Prostate gland (tissue), 2 donors: Measurements from ENCODE around the gene GPER1. TPM values are rescaled to one million over a fixed set of nuclear protein-coding genes. Genes with fewer than 3 reads are reported as not detected.

Experiments used
- DNase-seq: peaks from one replicate; pipeline ENCODE4 v3.0.0-alpha.2; 2019; ENCODE audit warnings: low spot score
- H3K27ac ChIP-seq, 2 donors: fragments of 200-600 bp; sonication (generic); 2 replicates each; pipeline ENCODE4 v1.5.1; 2017 to 2019
- H3K27me3 ChIP-seq: fragments of 200-600 bp; sonication (generic); replicated peaks from 2 replicates; pipeline ENCODE4 v1.5.1; 2019; ENCODE audit not compliant: insufficient read depth
- H3K36me3 ChIP-seq, 2 donors: fragments of 200-600 bp; sonication (generic); 1 replicate in 1 of 2; 2 replicates in 1 of 2; pipeline versions ENCODE4 v1.5.1 to v1.8.1; 2017 to 2019
- H3K4me1 ChIP-seq: fragments of 200-600 bp; sonication (generic); replicated peaks from 2 replicates; pipeline ENCODE4 v1.5.1; 2019
- H3K4me3 ChIP-seq, 2 donors: fragments of 200-600 bp; sonication (generic); 2 replicates each; pipeline ENCODE4 v1.5.1; 2017 to 2019
- H3K9me3 ChIP-seq: fragments of 200-600 bp; sonication (generic); 2 replicates; pipeline ENCODE4 v1.5.1; 2017
- POLR2A ChIP-seq: fragments of 450-650 bp; IDR thresholded peaks from one replicate; pipeline ENCODE4 v1.6.1; 2016; ENCODE audit warnings: antibody characterized with exemption, mild to moderate bottlenecking
- POLR2AphosphoS5 ChIP-seq: sonication (generic); formaldehyde crosslinking; IDR thresholded peaks from one replicate; pipeline ENCODE4 v1.6.1; 2017; ENCODE audit warnings: antibody characterized with exemption
- WGBS: methylation state at CpG from one replicate; pipeline ENCODE4 v1.1.5; 2018; 5-methylcytosine and 5-hydroxymethylcytosine counted together
- intact Hi-C: fragments of 100-400 bp; cut with DNase I; formaldehyde crosslinking; loops from one replicate; pipeline ENCODE4 v1.14.2; 2022
- total RNA-seq, 2 donors: library from RNA; depleted of rRNA; stranded (reverse); fragments of >200 nt; gene quantifications; one replicate each; pipeline ENCODE4 v1.1.0, GENCODE V29; 2016
- TF ChIP-seq, protein P1 (sequence below), 4 experiments: fragments of 200-600 bp in 2 of 4; fragments of 450-650 bp in 2 of 4; sonication (generic) in 2 of 4; IDR thresholded peaks; 1 replicate in 3 of 4; 2 replicates in 1 of 4; pipeline ENCODE4 v1.5.1; 2016 to 2019; ENCODE audit warnings: antibody characterized with exemption in 4 of 4, mild to moderate bottlenecking in 2 of 4, moderate library complexity in 2 of 4

GPER1 gene
- total RNA-seq, 2 donors from 2014 or later = 7.4 to 11.5 TPM

- no peak overlapping the region for H3K4me3 ChIP-seq
- WGBS = 54% methylated on average over 15 of the region's 15 CpGs
- H3K36me3 ChIP-seq = no peaks in the 10 kb centered on the region
- peaks cover 29% of the 10 kb centered on the region for H3K4me1 ChIP-seq
- TF ChIP-seq, protein P1, sequence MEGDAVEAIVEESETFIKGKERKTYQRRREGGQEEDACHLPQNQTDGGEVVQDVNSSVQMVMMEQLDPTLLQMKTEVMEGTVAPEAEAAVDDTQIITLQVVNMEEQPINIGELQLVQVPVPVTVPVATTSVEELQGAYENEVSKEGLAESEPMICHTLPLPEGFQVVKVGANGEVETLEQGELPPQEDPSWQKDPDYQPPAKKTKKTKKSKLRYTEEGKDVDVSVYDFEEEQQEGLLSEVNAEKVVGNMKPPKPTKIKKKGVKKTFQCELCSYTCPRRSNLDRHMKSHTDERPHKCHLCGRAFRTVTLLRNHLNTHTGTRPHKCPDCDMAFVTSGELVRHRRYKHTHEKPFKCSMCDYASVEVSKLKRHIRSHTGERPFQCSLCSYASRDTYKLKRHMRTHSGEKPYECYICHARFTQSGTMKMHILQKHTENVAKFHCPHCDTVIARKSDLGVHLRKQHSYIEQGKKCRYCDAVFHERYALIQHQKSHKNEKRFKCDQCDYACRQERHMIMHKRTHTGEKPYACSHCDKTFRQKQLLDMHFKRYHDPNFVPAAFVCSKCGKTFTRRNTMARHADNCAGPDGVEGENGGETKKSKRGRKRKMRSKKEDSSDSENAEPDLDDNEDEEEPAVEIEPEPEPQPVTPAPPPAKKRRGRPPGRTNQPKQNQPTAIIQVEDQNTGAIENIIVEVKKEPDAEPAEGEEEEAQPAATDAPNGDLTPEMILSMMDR (IDR thresholded peaks at IDR 0.05) = no peak
- TF ChIP-seq POLR2AphosphoS5 = peak; percentile 50
- no peak for TF ChIP-seq POLR2A
- DNase-seq = peak; percentile 81
- H3K27ac ChIP-seq = peak overlapping the region; percentile 25 to 38
- intact Hi-C loops = no loop called here
- H3K9me3 ChIP-seq = no peaks in the 10 kb centered on the region
- H3K27me3 ChIP-seq = no peaks in the 10 kb centered on the region
These were observed 40.9 kb upstream of the GPER1 start for GRCh38 chr7:1046722-1047679.

GRCh38 chr7:1049006-1049741, 38.7 kb upstream of the GPER1 start:
- no peaks in the 10 kb centered on the region for H3K9me3 ChIP-seq
- TF ChIP-seq, protein P1 (IDR thresholded peaks at IDR 0.05) = no peak
- TF ChIP-seq POLR2A (no peak), POLR2AphosphoS5 (no peak)
- H3K27ac ChIP-seq = no peak overlapping the region
- no peaks in the 10 kb centered on the region for H3K27me3 ChIP-seq
- intact Hi-C loops = no loop called here
- no peaks in the 10 kb centered on the region for H3K36me3 ChIP-seq
- DNase-seq = no peak
- H3K4me1 ChIP-seq = peaks cover 15% of the 10 kb centered on the region
- 84% methylated on average over 23 of the region's 23 CpGs for WGBS
- H3K4me3 ChIP-seq = no peak overlapping the region

DNA sequence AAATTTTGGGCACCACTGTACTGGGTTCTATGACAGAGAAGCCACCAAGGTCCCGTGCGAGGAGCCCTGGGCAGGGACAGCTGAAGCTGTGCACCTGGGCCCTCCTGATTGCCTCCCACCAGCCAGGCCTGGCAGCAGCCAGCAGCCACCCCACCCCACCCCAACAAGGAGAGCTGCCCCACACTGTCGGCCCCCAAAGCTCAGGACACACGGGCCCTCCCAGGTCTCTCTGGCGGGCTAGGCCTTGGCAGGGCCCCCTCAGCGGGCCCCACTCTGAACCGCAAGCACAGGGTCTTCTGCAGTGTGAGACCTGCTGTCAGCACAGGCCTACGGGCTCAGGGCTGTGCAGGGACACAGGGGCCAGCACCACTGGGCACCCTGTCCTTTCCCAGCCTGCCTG, 38.1 kb upstream of the GPER1 start:
- TF ChIP-seq, protein P1 (IDR thresholded peaks at IDR 0.05) = no peak
- TF ChIP-seq POLR2A = no peak
- TF ChIP-seq POLR2AphosphoS5 = no peak
- DNase-seq = no peak
- no peak overlapping the region for H3K27ac ChIP-seq
- no peaks in the 10 kb centered on the region for H3K36me3 ChIP-seq
- WGBS = 95% methylated on average over 8 of the region's 8 CpGs
- H3K4me3 ChIP-seq = no peak overlapping the region
- peaks cover 15% of the 10 kb centered on the region for H3K4me1 ChIP-seq
- H3K9me3 ChIP-seq = no peaks in the 10 kb centered on the region
- intact Hi-C loops = no loop called here
- H3K27me3 ChIP-seq = no peaks in the 10 kb centered on the region

GRCh38 chr7:1050254-1050906, 37.5 kb upstream of the GPER1 start:
- intact Hi-C loops = no loop called here
- Histone ChIP-seq H3K9me3 (no peaks in the 10 kb centered on the region), H3K4me1 (peaks cover 20% of the 10 kb centered on the region), H3K4me3 (no peak overlapping the region), H3K27ac (no peak overlapping the region), H3K27me3 (no peaks in the 10 kb centered on the region), H3K36me3 (no peaks in the 10 kb centered on the region)
- no peak for TF ChIP-seq POLR2AphosphoS5
- TF ChIP-seq, protein P1 (IDR thresholded peaks at IDR 0.05) = no peak
- TF ChIP-seq POLR2A = no peak
- no peak for DNase-seq
- WGBS = 94% methylated on average over 23 of the region's 30 CpGs
